Measurements from ENCODE around the gene POLR3C.

The POLR3C gene

GRCh38 chr1:145874646-145875045 lies 50.6 kb downstream of the POLR3C start:
- no peak for DNase-seq

DNA sequence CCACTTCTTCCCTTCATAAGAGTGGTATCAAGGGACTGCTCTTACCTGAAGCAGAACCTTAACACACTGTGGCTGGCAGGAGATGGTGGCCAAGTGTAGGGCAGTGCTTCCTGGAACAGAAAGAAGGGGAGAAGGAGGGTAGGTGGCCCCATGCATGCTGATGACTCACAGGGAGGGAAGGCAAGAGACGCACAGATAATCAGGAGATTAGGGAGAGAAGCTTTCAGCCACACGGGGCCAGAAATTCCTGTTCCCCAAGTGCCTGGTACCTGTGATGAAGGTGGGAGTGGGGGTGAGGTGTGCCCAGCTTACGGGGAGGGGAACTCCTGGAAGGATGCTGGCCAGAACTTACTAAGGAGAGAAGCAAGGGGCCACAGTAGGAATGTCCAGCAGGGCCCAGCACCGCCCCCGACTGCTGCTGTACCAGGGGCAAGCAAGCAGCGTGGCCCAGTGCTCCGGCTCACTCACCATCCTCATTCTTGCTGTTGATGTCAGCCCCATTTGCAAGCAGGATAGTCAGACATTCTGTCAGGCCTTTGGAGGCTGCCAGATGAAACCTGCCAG lies 54.0 kb downstream of the POLR3C start:
- no peak for DNase-seq

DNA sequence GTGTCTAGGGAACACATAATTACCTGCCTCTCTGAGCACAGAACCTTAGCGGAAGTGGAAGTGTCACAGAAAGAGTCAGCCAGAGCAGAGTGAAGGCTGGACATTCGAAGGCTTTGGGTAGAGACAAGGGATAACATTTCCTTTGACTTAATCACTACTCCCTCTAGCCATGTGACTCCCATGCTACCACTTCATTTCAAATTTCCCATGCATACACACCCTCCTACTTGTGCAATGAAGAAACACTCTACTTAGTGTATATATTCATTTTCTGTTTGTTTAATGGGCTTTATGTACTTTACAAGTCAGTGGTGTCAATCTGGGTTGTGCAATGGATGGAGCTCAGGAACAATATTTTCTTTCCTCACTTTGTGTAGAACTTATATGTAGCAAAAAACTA lies 54.7 kb downstream of the POLR3C start:
- DNase-seq: no peak

GRCh38 chr1:145879775-145880174 lies 55.8 kb downstream of the POLR3C start:
- DNase-seq: peak; percentile 67

DNA sequence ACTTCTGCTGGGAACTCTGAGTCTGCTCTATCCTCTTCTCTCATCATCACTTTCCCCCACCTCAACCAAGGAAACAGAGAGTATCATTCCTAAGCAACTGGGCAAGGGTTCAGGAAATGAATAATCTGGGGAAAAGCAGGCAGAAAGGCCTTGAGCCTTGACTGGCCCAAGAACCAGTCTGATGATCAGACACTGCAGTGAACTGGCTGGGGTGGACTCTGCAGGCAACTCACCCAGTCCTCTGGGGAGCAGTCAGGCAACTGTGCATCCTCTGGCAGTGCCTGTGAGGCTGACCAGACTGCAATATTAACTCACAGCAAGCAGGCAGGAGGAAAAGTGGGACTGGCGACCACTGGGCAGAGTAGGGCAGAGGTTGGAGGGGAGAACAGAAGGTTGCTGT lies 60.7 kb downstream of the POLR3C start:
- DNase-seq: no peak

DNA sequence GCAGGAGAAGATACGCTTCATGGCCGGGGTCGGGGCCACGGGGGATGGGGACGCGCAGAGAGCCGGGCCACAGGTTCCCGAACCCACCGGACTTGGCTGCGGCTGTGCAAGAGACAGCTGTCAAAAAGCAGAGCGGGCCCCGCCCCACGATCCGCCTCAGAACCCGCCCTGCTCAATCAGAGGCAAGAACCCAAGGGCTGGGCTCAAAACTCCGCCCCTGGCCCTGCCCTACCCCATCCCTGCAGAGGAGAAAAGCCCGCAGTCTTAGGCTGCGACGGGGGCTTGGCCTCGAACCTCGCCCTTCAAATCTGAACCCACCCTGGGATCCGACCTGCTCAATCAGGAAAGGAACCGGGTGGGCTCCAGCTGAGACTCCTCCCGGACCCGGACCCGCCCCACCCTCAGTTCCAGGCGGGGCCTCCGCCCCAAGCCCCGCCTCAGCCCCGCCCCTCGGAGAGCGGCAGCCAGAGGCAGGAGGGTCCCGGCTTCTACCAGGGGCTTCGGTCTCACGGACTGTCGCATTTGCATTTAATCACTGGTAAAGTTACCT lies 61.8 kb downstream of the POLR3C start, which contains the start of gene ANKRD35:
ANKRD35 (minus strand) TSS at position 129 of the 550 bp plus-strand sequence; CDS start at position 21, 108 bp downstream.
- DNase-seq: peak; percentile 78

DNA sequence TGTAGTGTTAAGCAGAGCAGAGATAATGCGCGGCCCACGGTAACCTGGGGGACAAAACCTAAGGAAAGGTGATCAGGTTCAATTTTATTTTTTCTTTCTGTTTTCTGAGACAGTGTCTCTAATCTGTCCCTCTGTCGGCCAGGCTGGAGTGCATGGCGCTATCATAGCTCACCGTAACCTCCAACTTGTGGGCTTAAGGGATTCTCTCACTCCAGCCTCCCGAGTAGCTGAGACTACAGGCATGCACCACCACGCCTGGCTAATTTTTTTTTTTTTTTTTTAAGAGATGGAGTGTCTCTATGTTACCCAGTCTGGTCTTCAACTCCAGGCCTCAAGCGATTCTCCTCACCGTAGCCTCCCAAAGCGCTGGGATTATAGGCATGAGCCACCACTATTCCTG lies 62.4 kb downstream of the POLR3C start:
- no peak for DNase-seq

- no peak for DNase-seq
Measured at GRCh38 chr1:145886816-145887215, 62.8 kb downstream of the POLR3C start.

DNA sequence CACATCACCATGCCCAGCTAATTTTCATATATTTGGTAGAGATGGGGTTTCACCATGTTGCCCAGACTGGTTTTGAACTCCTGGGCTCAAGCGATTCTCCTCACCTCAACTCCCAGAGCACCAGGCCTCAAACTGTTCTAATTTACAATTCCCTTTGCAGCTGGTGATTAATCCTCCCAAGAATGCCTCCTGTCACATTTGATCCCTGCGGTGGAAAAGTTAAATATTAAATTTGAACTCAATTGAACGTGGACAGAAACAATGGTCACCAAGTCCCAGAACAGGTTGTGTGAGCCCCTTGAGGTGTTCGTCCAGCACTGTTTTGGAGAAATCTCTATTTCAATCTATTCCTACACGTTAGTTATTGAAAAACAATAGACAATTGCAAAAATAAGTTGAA lies 63.6 kb downstream of the POLR3C start:
- DNase-seq: no peak

- no peak for DNase-seq
Measured at GRCh38 chr1:145889722-145890121, 65.7 kb downstream of the POLR3C start.

GRCh38 chr1:145891143-145891542 lies 67.1 kb downstream of the POLR3C start:
- no peak for DNase-seq

GRCh38 chr1:145891587-145892485 lies 67.8 kb downstream of the POLR3C start:
- peak; percentile 94 for DNase-seq

DNA sequence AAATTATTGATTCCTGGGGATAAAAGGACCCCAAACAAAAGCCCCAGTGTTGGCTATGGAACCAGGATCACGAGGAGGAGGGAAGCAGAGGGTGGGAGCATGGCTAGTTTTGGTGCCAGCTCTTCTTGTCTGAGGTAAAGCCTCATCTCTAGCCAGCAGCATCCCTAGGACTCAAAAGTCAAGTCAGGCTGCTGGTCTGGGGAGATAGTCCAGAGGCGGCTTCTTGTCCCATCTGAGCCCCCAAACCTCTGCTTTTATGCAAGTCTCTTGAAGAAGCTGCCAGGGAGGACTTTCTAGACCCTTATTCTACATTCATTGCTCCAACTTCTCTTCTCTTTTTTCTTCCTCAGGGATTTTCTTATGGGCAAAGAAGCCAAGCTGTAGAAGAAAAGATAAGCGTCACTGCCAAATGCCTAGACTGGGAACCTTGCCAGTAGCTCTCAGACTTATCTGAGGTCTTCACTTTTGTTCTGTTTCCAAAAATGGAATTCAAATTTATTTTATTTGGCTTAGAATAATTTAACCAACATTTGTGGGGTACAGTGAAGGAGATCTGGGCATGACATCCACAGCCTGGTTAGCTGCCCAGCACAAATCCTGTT lies 68.6 kb downstream of the POLR3C start:
- DNase-seq: no peak

- DNase-seq: no peak
Measured at GRCh38 chr1:145893306-145894055, 69.5 kb downstream of the POLR3C start.
